OCI-LY1 (cell line): ENCODE data around the gene FAT2.

Source experiments
- CTCF ChIP-seq: fragments of 200-600 bp; sonication (generic), shearing (Covaris generic); IDR thresholded peaks from 2 replicates; pipeline ENCODE4 v1.5.1; 2017; ENCODE audit warnings: mild to moderate bottlenecking, antibody characterized with exemption, low read length, moderate library complexity, mixed read lengths
- EZH2 ChIP-seq: fragments of 200-600 bp; sonication (generic), shearing (Covaris generic); IDR thresholded peaks from 2 replicates; pipeline ENCODE4 v1.8.0; 2017; ENCODE audit warnings: borderline replicate concordance, mixed run types, mild to moderate bottlenecking, antibody characterized with exemption, low read length, moderate library complexity, mixed read lengths

- TF ChIP-seq EZH2, result no peak
- TF ChIP-seq CTCF, result no peak
Measured at GRCh38 chr5:151596828-151597539, 5.9 kb upstream of the FAT2 start.
